Lower leg skin (tissue), 4 donors: ENCODE results near the gene ATP13A4. TPM values are rescaled to one million over a fixed set of nuclear protein-coding genes. Genes with fewer than 3 reads are reported as not detected.

Experiments used
- DNase-seq, 2 donors: peaks; one replicate each; pipeline ENCODE4 v3.0.0-alpha.2; 2019; ENCODE audit warnings: low spot score in 2 of 2
- H3K4me3 ChIP-seq: fragments of 200-600 bp; sonication (generic); 2 replicates; pipeline ENCODE4 v1.5.1; 2017; ENCODE audit warnings: mild to moderate bottlenecking, low read depth; ENCODE audit not compliant: poor library complexity, severe bottlenecking
- CTCF ChIP-seq, 3 donors: fragments of 450-650 bp; IDR thresholded peaks; one replicate each; pipeline ENCODE4 v1.5.1; 2016; ENCODE audit warnings: antibody characterized with exemption in 3 of 3, mild to moderate bottlenecking in 3 of 3, moderate library complexity in 2 of 3
- POLR2A ChIP-seq, 2 donors: fragments of 450-650 bp; IDR thresholded peaks; one replicate each; pipeline ENCODE4 v1.6.1; 2016 to 2017; ENCODE audit warnings: antibody characterized with exemption in 2 of 2, mild to moderate bottlenecking in 1 of 2, moderate library complexity in 1 of 2
- WGBS, 2 donors: methylation state at CpG; one replicate each; pipeline ENCODE4 v1.1.5; 2018; 5-methylcytosine and 5-hydroxymethylcytosine counted together
- intact Hi-C: fragments of 100-400 bp; cut with DNase I; formaldehyde crosslinking; loops from one replicate; pipeline ENCODE4 v1.15.0; 2023; ENCODE audit warnings: low total_unique reads
- total RNA-seq, 4 donors: library from RNA; depleted of rRNA; stranded (reverse); fragments of >200 nt; gene quantifications; one replicate each; pipeline ENCODE4 v1.1.0, GENCODE V29; 2016

The ATP13A4 gene
- total RNA-seq, 4 donors from 2014 or later, result 29.9 to 44.9 (median 41.5) TPM

DNA sequence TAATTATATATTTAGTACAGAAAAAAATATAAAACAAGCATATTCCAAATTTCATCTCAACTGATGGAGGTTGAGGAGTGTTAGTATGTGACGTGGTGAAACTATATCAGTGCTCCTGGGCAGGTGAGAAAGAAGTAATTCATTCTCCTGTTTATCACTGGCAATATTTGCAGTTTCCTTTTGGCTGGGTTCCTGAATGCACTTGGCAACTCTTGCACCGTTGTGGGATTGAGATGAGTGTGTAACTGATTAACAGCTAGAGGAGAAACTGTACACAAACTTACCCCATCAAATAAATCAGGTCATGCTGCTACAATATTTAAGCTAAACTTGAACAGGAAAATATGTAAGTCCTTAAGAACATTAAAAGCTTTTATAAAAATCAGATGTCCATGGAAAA is 2.1 kb upstream of the ATP13A4 start:
- WGBS, 2 donors, result 27 to 31% methylated on average over 2 of the region's 2 CpGs
- TF ChIP-seq CTCF (IDR thresholded peaks at IDR 0.05), result no peak
- TF ChIP-seq POLR2A (IDR thresholded peaks at IDR 0.05), result no peak
- no peak for DNase-seq

DNA sequence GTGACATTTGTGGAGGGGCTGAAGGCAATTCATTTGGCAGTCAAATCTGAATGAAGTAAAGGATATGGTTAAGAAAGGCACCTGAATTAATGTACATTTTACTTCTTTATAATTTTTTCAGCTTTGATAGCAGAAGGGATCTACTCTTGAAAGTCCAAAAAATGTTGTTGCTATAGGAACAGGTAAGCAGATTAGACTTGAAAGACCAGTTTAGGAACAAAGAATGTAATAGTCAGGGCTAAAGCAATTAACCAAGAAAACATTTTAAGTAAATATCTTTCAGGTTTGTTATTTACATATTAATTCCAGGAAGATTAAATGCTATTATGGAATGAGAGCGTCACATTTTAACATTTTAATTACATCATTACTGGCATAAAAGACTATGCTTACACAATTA is 1.1 kb downstream of the ATP13A4 start:
- no peak overlapping the region for H3K4me3 ChIP-seq

More for the DNA sequence above, 2.1 kb upstream of the ATP13A4 start:
- H3K4me3 ChIP-seq, result no peak overlapping the region
- intact Hi-C loops, result loop anchor here (10.0 kb wide), 1 partner anchor 102 kb away; no protein-coding TSS in a partner anchor

DNA sequence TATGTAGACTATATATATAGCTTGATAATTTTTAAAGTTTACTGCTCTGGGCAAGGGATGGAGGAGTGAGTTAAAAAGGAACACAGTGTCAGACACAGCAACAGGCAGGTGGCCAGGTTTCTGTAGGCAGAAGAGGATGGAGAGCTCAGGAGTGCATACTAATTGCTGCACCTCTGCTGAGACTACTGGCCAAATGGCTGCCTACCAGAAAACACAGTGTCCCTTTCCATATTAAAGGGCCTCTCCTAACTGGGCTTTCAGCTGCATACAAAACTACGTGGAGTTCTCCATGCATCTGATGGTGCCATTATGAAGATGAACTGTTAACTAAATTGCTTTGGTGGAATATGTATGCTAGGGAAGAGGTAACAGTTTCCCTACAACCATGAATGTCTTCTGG is 1.8 kb downstream of the ATP13A4 start:
- intact Hi-C loops, result loop anchor here (10.0 kb wide), 1 partner anchor 98 kb away; no protein-coding TSS in a partner anchor
- TF ChIP-seq POLR2A (IDR thresholded peaks at IDR 0.05) (no peak), CTCF (IDR thresholded peaks at IDR 0.05) (no peak)
- H3K4me3 ChIP-seq, result no peak overlapping the region
- WGBS, 2 donors, result 67 to 69% methylated on average over 1 of the region's 1 CpG
- DNase-seq, result no peak

More for the DNA sequence above, 1.1 kb downstream of the ATP13A4 start:
- DNase-seq, result no peak
- WGBS, 2 donors, result 54 to 55% methylated on average over 1 of the region's 1 CpG
- TF ChIP-seq CTCF (IDR thresholded peaks at IDR 0.05) (no peak), POLR2A (IDR thresholded peaks at IDR 0.05) (no peak)
- intact Hi-C loops, result loop anchor here (10.0 kb wide), 1 partner anchor 99 kb away; no protein-coding TSS in a partner anchor

DNA sequence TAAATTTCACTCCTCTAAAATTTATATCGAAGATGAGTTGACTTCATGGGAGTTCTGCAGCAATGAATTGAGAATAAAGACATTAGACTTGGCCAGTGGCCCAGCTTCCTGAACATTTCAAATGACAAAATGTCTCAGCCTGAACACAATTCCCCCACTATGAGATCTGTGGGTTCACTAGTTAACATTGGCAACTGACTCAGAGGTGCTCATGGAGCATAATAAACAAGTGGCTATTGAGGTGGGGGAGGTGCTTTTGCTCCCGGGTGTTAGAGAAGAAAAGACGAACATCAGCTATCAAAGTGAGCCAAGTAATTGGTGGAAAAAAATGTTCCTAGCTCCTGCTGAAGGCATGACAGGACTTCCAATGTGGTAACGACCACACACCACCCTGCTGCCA is 6.3 kb downstream of the ATP13A4 start:
- no peak for DNase-seq
- TF ChIP-seq CTCF (IDR thresholded peaks at IDR 0.05), result no peak
- TF ChIP-seq POLR2A (IDR thresholded peaks at IDR 0.05), result no peak
- 33 to 42% methylated on average over 4 of the region's 4 CpGs for WGBS, 2 donors
- no peak overlapping the region for H3K4me3 ChIP-seq
- intact Hi-C loops, result no loop called here

DNA sequence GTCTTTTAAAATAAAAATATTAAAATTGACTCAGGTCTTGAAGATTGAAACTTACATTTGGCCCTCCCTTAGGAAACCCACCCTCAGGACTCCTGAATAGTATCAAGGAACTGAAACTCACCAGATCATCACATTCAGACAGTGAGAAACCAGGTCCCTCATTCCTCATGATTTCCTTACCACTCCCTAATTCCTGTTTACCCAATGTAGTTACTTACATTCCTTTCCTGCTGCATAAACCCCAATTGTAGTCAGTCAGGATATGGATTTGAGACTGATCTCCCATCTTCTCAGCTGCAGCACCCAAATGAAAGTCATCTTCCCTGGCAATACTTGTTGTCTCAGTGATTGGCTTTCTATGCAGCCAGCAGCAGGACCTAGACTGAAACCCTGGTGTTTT is 8.6 kb downstream of the ATP13A4 start:
- DNase-seq, result no peak
- TF ChIP-seq CTCF (IDR thresholded peaks at IDR 0.05) (no peak), POLR2A (IDR thresholded peaks at IDR 0.05) (no peak)
- no peak overlapping the region for H3K4me3 ChIP-seq
- intact Hi-C loops, result no loop called here

DNA sequence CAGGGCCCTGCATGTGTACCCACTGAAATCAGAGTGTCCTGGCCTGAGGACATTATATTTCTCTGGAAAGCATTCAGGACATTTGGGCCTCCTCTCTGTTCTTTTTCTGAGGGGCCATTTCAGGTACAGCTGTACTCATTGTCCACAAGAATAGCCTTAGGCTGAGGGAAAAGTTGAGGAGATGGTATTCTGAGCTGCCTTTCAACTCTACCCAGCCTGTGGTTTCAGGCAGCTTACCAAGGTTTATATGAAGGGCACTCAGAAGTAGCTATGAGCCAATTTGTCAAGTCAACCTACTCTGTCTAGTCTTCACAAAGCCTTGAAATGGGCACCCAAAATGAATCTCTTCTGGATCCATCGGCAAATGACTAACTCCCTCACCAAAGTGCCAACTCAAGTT is 9.4 kb downstream of the ATP13A4 start:
- H3K4me3 ChIP-seq, result no peak overlapping the region
- 80 to 93% methylated on average over 1 of the region's 1 CpG for WGBS, 2 donors
- intact Hi-C loops, result no loop called here
- DNase-seq, result no peak
- TF ChIP-seq POLR2A (IDR thresholded peaks at IDR 0.05) (no peak), CTCF (IDR thresholded peaks at IDR 0.05) (no peak)
